ENCODE data around the gene PRSS12. TPM values are rescaled to one million over a fixed set of nuclear protein-coding genes. Genes with fewer than 3 reads are reported as not detected.
"Not testable (repeated sequence)": the region's sequence is repeated elsewhere in the genome, so short reads cannot be mapped to it uniquely, and the experiment has no call there.

PRSS12 gene
- 8.1 and 10.3 TPM in 2 replicates for total RNA-seq (2014; rRNA removed; shearing (Covaris generic))
- 12.2 and 15.3 TPM in 2 replicates for polyA plus RNA-seq (2015; cell fraction: cytosol; rRNA removed)
- polyA plus RNA-seq (2015; cell fraction: nucleus; rRNA removed), result 8.6 and 10.3 TPM in 2 replicates

GRCh38 chr4:118352843-118353533 is at the start of gene PRSS12:
PRSS12 (minus strand) TSS chr4:118353003; CDS start chr4:118352720, 283 bp downstream.
- in situ Hi-C loops (cut with HindIII; ENCODE audit: low pct_unique_long_range_greater_than_20kb, low sequenced_read_pairs), result no loop called here
- peak; percentile 72 for DNase-seq (ENCODE audit: low read depth, low spot score)

GRCh38 chr4:118400356-118400755 is 47.6 kb upstream of the PRSS12 start:
- DNase-seq (ENCODE audit: low read depth, low spot score), result no peak
- in situ Hi-C loops (cut with HindIII; ENCODE audit: low pct_unique_long_range_greater_than_20kb, low sequenced_read_pairs), result no loop called here

- in situ Hi-C loops (cut with HindIII; ENCODE audit: low pct_unique_long_range_greater_than_20kb, low sequenced_read_pairs), result not testable (repeated sequence)
These were observed 47.1 kb upstream of the PRSS12 start for GRCh38 chr4:118399883-118400282.

GRCh38 chr4:118398226-118399090 is 45.7 kb upstream of the PRSS12 start:
- DNase-seq (ENCODE audit: low read depth, low spot score), result no peak
- in situ Hi-C loops (cut with HindIII; ENCODE audit: low pct_unique_long_range_greater_than_20kb, low sequenced_read_pairs), result no loop called here

More at GRCh38 chr4:118399883-118400282, 47.1 kb upstream of the PRSS12 start:
- DNase-seq (ENCODE audit: low read depth, low spot score), result not testable (repeated sequence)

DNA sequence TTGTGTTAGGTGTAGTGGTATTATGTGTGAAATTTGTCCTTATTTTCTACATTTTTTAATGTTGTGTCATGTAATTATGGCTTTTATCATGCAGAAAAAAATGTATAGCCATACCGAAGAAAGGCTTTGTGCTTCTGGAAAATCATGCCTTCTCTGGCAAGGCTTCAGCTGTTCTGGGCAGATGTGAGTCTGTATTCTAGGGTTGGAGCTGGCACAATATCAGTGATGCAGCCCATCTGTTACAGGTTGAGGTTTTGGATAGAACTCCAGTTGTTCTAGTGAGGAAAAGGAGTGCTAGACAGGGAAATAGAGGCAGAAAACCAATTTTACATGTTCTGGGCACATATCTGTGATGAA is 44.8 kb upstream of the PRSS12 start:
- no peak for DNase-seq (ENCODE audit: low read depth, low spot score)
- in situ Hi-C loops (cut with HindIII; ENCODE audit: low pct_unique_long_range_greater_than_20kb, low sequenced_read_pairs), result no loop called here

GRCh38 chr4:118396881-118397622 is 44.2 kb upstream of the PRSS12 start:
- in situ Hi-C loops (cut with HindIII; ENCODE audit: low pct_unique_long_range_greater_than_20kb, low sequenced_read_pairs), result no loop called here
- DNase-seq (ENCODE audit: low read depth, low spot score), result no peak

GRCh38 chr4:118395057-118395644 is 42.3 kb upstream of the PRSS12 start:
- in situ Hi-C loops (cut with HindIII; ENCODE audit: low pct_unique_long_range_greater_than_20kb, low sequenced_read_pairs), result no loop called here
- peak; percentile 17 for DNase-seq (ENCODE audit: low read depth, low spot score)

GRCh38 chr4:118392509-118392908 is 39.7 kb upstream of the PRSS12 start:
- DNase-seq (ENCODE audit: low read depth, low spot score); in situ Hi-C loops (cut with HindIII; ENCODE audit: low pct_unique_long_range_greater_than_20kb, low sequenced_read_pairs): not testable (repeated sequence)

DNA sequence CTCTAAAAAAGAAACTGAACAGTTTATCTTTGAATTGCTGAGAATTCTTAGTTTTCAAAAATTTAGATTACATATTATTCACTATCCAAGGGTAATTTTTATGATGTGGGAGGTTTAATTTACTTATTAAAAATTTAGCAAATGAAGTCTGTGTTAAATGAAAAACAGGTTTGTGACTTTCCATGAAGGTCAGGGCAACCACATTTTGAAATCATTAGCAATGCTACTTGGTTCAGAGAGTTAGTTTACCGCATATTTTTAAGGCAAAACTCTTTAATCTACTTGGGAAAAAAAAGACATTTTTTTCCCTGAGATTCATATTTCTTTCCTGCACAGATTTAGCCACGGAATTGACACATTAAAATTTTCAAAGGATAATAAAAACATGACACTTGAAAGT is 37.3 kb upstream of the PRSS12 start:
- in situ Hi-C loops (cut with HindIII; ENCODE audit: low pct_unique_long_range_greater_than_20kb, low sequenced_read_pairs), result no loop called here
- DNase-seq (ENCODE audit: low read depth, low spot score), result no peak

DNA sequence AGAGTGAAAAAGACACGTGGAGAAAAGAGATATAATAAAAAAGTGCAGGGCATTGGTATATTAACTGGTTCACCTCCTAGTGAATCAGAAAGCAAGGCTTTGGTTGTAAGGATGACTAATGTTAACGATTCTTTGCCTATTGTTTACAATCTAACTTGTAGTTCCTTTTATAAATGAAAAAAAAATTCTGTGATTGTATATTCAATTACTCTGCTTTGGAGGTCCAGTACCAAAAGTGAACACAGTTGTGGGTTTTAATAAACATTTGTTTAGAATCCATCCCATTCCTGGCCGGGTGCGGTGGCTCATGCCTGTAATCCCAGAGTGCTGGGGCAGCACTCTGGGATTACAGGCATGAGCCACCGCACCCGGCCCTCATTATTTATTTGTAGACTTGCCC is 36.9 kb upstream of the PRSS12 start:
- in situ Hi-C loops (cut with HindIII; ENCODE audit: low pct_unique_long_range_greater_than_20kb, low sequenced_read_pairs), result no loop called here
- no peak for DNase-seq (ENCODE audit: low read depth, low spot score)

DNA sequence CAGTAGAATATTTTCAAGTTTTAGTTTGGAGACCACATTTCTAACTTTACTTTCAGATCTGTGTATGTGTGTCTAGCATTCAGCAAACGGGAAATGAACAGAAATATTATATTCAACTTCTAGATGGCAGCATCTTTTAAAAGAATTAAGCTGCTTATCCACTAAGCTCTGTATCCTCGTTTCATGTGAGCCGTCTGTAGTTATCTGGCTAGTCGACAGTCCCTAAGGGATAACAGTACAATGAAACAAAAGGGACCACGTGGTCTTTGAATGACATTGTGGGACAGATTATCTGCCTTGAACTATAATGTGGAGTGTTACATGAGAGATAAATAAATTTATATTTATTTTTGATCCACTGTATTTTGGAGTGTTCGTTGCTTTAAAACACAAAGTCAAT is 35.8 kb upstream of the PRSS12 start:
- DNase-seq (ENCODE audit: low read depth, low spot score), result peak; percentile 13
- in situ Hi-C loops (cut with HindIII; ENCODE audit: low pct_unique_long_range_greater_than_20kb, low sequenced_read_pairs), result no loop called here

DNA sequence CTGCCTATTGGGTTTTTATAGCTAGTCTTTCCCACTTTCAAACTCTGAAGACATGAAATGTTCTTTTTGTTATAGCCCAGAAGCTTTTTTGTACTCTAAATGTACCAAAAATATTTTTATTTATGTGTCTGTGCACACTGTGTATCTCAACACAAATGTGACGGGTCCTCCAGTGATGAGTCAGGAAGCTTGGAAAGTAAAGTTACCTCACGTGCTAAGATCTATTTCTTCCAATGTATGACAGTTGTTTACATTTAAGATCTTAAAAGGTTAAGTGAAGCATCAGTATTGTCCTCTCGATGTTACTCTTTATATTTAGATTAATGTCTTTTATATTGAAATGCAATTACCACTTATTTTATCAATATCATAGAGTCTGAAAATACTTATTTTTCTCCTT is 29.1 kb upstream of the PRSS12 start:
- in situ Hi-C loops (cut with HindIII; ENCODE audit: low pct_unique_long_range_greater_than_20kb, low sequenced_read_pairs), result no loop called here

DNA sequence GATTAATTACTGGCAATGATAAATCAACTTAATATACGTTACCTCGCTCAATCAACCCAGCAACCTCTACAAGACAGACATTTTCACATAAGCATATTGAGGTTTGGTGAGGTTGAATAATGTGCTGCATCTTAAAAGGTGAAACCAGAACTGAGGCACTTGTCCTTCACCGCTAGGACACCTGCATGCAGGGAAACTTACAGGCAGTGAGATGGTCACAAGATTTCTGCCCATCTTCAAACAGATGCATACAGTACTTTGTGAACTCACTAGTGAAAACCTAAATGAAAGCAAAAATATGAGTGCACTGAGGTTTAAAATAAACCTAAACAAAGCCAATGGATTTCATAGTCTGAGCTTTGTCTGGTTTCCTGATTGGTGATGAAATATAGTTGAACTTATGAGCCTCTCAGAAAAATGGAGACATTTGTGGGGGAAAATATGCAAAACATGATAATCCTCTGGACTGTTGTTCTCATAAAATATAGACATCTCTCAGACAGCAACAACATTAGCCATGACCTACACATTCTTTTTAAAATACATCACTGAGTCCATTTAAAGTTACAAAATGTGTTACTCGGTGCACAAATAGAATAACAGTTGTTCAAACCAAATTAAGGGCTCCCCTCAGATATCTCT is 20.9 kb upstream of the PRSS12 start:
- in situ Hi-C loops (cut with HindIII; ENCODE audit: low pct_unique_long_range_greater_than_20kb, low sequenced_read_pairs), result no loop called here
- no peak for DNase-seq (ENCODE audit: low read depth, low spot score)

More for the DNA sequence above, 29.1 kb upstream of the PRSS12 start:
- no peak for DNase-seq (ENCODE audit: low read depth, low spot score)

GRCh38 chr4:118372251-118372650 is 19.4 kb upstream of the PRSS12 start:
- in situ Hi-C loops (cut with HindIII; ENCODE audit: low pct_unique_long_range_greater_than_20kb, low sequenced_read_pairs), result no loop called here

DNA sequence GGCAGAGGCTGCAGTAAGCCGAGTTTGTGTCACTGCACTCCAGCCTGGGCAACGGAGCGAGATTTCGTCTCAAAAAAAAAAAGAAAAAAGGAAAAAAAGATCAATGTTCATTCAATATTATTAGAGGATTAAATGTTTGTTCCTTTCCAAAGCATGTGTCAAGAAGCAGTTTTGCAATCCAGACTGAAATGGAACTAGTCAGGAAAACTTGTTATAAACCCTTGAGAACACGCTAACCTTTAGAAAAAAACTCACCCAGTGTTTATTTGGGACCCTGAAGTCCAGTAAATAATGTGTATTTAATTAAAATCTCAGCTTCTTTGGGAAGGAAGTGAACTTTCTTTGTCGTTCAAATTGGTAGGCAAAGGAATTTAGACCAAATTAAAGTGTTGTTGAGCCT is 16.4 kb upstream of the PRSS12 start:
- in situ Hi-C loops (cut with HindIII; ENCODE audit: low pct_unique_long_range_greater_than_20kb, low sequenced_read_pairs), result no loop called here

More at GRCh38 chr4:118372251-118372650, 19.4 kb upstream of the PRSS12 start:
- no peak for DNase-seq (ENCODE audit: low read depth, low spot score)

DNA sequence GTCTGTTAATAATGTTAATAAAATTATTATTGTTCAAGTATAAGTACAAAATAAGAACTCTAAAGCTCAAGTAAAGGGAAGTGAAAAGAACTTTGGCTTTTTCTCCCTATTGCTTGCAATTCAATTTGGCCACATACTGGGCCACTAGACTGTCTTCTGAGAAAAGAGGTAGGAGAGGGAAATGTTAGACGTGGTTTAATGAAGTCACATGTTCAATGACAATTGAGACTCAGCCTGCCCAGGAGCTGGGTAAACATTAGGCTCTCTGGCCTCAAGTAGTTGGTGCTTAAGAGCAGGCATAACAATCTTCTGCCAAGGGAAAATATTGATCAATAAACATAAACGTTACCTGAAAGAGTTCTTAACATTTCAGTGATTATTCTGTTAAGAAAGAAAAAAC is 15.1 kb upstream of the PRSS12 start:
- in situ Hi-C loops (cut with HindIII; ENCODE audit: low pct_unique_long_range_greater_than_20kb, low sequenced_read_pairs), result no loop called here
- no peak for DNase-seq (ENCODE audit: low read depth, low spot score)

More for the DNA sequence above, 16.4 kb upstream of the PRSS12 start:
- DNase-seq (ENCODE audit: low read depth, low spot score), result no peak

GRCh38 chr4:118367361-118367760 is 14.6 kb upstream of the PRSS12 start:
- DNase-seq (ENCODE audit: low read depth, low spot score), result no peak
- in situ Hi-C loops (cut with HindIII; ENCODE audit: low pct_unique_long_range_greater_than_20kb, low sequenced_read_pairs), result no loop called here

All from SK-MEL-5 (cell line).